Measurements from ENCODE around the gene TADA2B. TPM values are rescaled to one million over a fixed set of nuclear protein-coding genes. Genes with fewer than 3 reads are reported as not detected.

The TADA2B gene
- total and polyA plus RNA-seq, 4 donors = 3.6 to 13.8 (median 12.6) TPM

GRCh38 chr4:7048642-7049041 is 5.5 kb downstream of the TADA2B start:
- no peaks in the 10 kb centered on the region for H3K27me3 ChIP-seq (ENCODE audit: control insufficient read depth in 4 of 4, insufficient read depth in 4 of 4, low read length in 3 of 4)
- DNase-seq (ENCODE audit: low spot score) = no peak
- H3K36me3 ChIP-seq (ENCODE audit: control insufficient read depth in 4 of 4, insufficient read depth in 3 of 4, low read depth in 1 of 4, low read length in 3 of 4) = peaks cover 0 to 4% (median 0%) of the 10 kb centered on the region in 4 donors
- 95% methylated on average over 12 of the region's 12 CpGs for WGBS
- H3K9me3 ChIP-seq (ENCODE audit: control insufficient read depth in 4 of 4, low read length in 3 of 4) = no peaks in the 10 kb centered on the region
- H3K4me1 ChIP-seq (ENCODE audit: control insufficient read depth in 4 of 4, insufficient read depth in 4 of 4, low read length in 3 of 4) = peaks cover 20 to 63% (median 52%) of the 10 kb centered on the region in 4 donors
- H3K27ac ChIP-seq (ENCODE audit: low read depth in 1 of 2, low read length in 2 of 2) = no peak overlapping the region
- no peak overlapping the region for H3K9ac ChIP-seq (ENCODE audit: low read depth in 1 of 2, low read length in 2 of 2)
- no peak for TF ChIP-seq EGR1 (IDR thresholded peaks at IDR 0.05; ENCODE audit: low read depth in 2 of 2)
- TF ChIP-seq CTCF (IDR thresholded peaks at IDR 0.05; ENCODE audit: low read depth, low read length, missing input control) = no peak
- no peak for TF ChIP-seq JUND (IDR thresholded peaks at IDR 0.05)
- TF ChIP-seq ZBTB33 (IDR thresholded peaks at IDR 0.05) = no peak
- no peak for TF ChIP-seq FOXA1 (IDR thresholded peaks at IDR 0.05)
- no peak for TF ChIP-seq MAX (IDR thresholded peaks at IDR 0.05)
- no peak for TF ChIP-seq ATF3 (IDR thresholded peaks at IDR 0.05)
- no peak for TF ChIP-seq GABPA (IDR thresholded peaks at IDR 0.05 in 1 of 2, conservative IDR thresholded peaks at IDR 0.05 in 1 of 2)
- no peak for TF ChIP-seq NR2F2 (IDR thresholded peaks at IDR 0.05)
- TF ChIP-seq HNF4G (IDR thresholded peaks at IDR 0.05) = no peak
- no peak for TF ChIP-seq HNF4A (conservative IDR thresholded peaks at IDR 0.05)
- TF ChIP-seq, protein P1, sequence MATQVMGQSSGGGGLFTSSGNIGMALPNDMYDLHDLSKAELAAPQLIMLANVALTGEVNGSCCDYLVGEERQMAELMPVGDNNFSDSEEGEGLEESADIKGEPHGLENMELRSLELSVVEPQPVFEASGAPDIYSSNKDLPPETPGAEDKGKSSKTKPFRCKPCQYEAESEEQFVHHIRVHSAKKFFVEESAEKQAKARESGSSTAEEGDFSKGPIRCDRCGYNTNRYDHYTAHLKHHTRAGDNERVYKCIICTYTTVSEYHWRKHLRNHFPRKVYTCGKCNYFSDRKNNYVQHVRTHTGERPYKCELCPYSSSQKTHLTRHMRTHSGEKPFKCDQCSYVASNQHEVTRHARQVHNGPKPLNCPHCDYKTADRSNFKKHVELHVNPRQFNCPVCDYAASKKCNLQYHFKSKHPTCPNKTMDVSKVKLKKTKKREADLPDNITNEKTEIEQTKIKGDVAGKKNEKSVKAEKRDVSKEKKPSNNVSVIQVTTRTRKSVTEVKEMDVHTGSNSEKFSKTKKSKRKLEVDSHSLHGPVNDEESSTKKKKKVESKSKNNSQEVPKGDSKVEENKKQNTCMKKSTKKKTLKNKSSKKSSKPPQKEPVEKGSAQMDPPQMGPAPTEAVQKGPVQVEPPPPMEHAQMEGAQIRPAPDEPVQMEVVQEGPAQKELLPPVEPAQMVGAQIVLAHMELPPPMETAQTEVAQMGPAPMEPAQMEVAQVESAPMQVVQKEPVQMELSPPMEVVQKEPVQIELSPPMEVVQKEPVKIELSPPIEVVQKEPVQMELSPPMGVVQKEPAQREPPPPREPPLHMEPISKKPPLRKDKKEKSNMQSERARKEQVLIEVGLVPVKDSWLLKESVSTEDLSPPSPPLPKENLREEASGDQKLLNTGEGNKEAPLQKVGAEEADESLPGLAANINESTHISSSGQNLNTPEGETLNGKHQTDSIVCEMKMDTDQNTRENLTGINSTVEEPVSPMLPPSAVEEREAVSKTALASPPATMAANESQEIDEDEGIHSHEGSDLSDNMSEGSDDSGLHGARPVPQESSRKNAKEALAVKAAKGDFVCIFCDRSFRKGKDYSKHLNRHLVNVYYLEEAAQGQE (IDR thresholded peaks at IDR 0.05) = no peak
- no peak for TF ChIP-seq FOXA2 (IDR thresholded peaks at IDR 0.05)
- no peak for TF ChIP-seq SP1 (IDR thresholded peaks at IDR 0.05)
- TF ChIP-seq RXRA (IDR thresholded peaks at IDR 0.05) = no peak
- TF ChIP-seq TAF1 (conservative IDR thresholded peaks at IDR 0.05) = no peak
- TF ChIP-seq YY1 (IDR thresholded peaks at IDR 0.05) = no peak
- no peak for TF ChIP-seq RAD21 (IDR thresholded peaks at IDR 0.05)
- no peak overlapping the region for H3K4me3 ChIP-seq (ENCODE audit: low read depth in 1 of 3, low read length in 3 of 3)
